OCI-LY1 (cell line): ENCODE data around the gene COL16A1.

Experiments used
- H2AFZ ChIP-seq: fragments of 200-600 bp; sonication (generic), shearing (Covaris generic); 2 replicates; pipeline ENCODE4 v1.6.0; 2014; ENCODE audit warnings: antibody characterized with exemption, mild to moderate bottlenecking, low read length
- H3F3A ChIP-seq: fragments of 200-600 bp; sonication (generic), shearing (Covaris generic); 2 replicates; pipeline ENCODE4 v1.6.0; 2014; ENCODE audit warnings: mild to moderate bottlenecking, antibody characterized with exemption, low read length, moderate library complexity; ENCODE audit not compliant: insufficient read depth
- H3K27ac ChIP-seq: fragments of 200-600 bp; sonication (generic); 2 replicates; pipeline ENCODE4 v1.5.1; 2014; ENCODE audit warnings: low read length, mixed run types, mild to moderate bottlenecking, low read depth; ENCODE audit not compliant: poor library complexity, severe bottlenecking
- H3K27me3 ChIP-seq: fragments of 200-600 bp; sonication (generic); 2 replicates; pipeline ENCODE4 v1.6.0; 2014; ENCODE audit warnings: antibody characterized with exemption, mild to moderate bottlenecking, low read length, moderate library complexity; ENCODE audit not compliant: insufficient read depth
- H3K36me3 ChIP-seq: fragments of 200-600 bp; sonication (generic); 2 replicates; pipeline ENCODE4 v1.6.1; 2014; ENCODE audit warnings: mild to moderate bottlenecking, antibody characterized with exemption, low read length, moderate library complexity, mixed read lengths; ENCODE audit not compliant: insufficient read depth
- H3K4me1 ChIP-seq: fragments of 200-600 bp; sonication (generic); 2 replicates; pipeline ENCODE4 v1.5.1; 2014; ENCODE audit warnings: mild to moderate bottlenecking, low read length, moderate library complexity; ENCODE audit not compliant: insufficient read depth, severe bottlenecking
- H3K4me2 ChIP-seq: fragments of 200-600 bp; sonication (generic), shearing (Covaris generic); 2 replicates; pipeline ENCODE4 v1.6.1; 2014; ENCODE audit warnings: low read length
- H3K4me3 ChIP-seq: fragments of 200-600 bp; sonication (generic); 2 replicates; pipeline ENCODE4 v1.5.1; 2014; ENCODE audit warnings: low read length, low read depth, mild to moderate bottlenecking, mixed read lengths; ENCODE audit not compliant: poor library complexity, severe bottlenecking
- H3K79me2 ChIP-seq: fragments of 200-600 bp; shearing (Covaris generic); 2 replicates; pipeline ENCODE4 v1.6.1; 2016; ENCODE audit warnings: mixed run types, low read length, mixed read lengths; ENCODE audit not compliant: insufficient read depth
- H3K9ac ChIP-seq: fragments of 200-600 bp; sonication (generic), shearing (Covaris generic); 2 replicates; pipeline ENCODE4 v1.6.1; 2014; ENCODE audit warnings: mild to moderate bottlenecking, low read length, mixed read lengths
- H3K9me2 ChIP-seq: fragments of 200-600 bp; sonication (generic), shearing (Covaris generic); 2 replicates; pipeline ENCODE4 v1.6.1; 2014; ENCODE audit warnings: low read depth, mild to moderate bottlenecking, low read length, mixed read lengths
- H3K9me3 ChIP-seq: fragments of 200-600 bp; shearing (Covaris generic); 2 replicates; pipeline ENCODE4 v1.6.1; 2014; ENCODE audit warnings: low read length, mixed read lengths
- H4K20me1 ChIP-seq: fragments of 200-600 bp; sonication (generic), shearing (Covaris generic); 2 replicates; pipeline ENCODE4 v1.6.0; 2016; ENCODE audit warnings: mild to moderate bottlenecking, low read length; ENCODE audit not compliant: insufficient read depth
- CTCF ChIP-seq: fragments of 200-600 bp; sonication (generic), shearing (Covaris generic); IDR thresholded peaks from 2 replicates; pipeline ENCODE4 v1.5.1; 2017; ENCODE audit warnings: mild to moderate bottlenecking, antibody characterized with exemption, low read length, moderate library complexity, mixed read lengths
- EZH2 ChIP-seq: fragments of 200-600 bp; sonication (generic), shearing (Covaris generic); IDR thresholded peaks from 2 replicates; pipeline ENCODE4 v1.8.0; 2017; ENCODE audit warnings: borderline replicate concordance, mixed run types, mild to moderate bottlenecking, antibody characterized with exemption, low read length, moderate library complexity, mixed read lengths

The COL16A1 gene

GRCh38 chr1:31647106-31647505 is 56.7 kb downstream of the COL16A1 start:
- Histone ChIP-seq H3K9ac (no peak overlapping the region), H4K20me1 (no peaks in the 10 kb centered on the region), H3K4me3 (no peak overlapping the region), H3K27me3 (no peaks in the 10 kb centered on the region), H3K27ac (no peak overlapping the region), H3K9me2 (no peaks in the 10 kb centered on the region), H3K4me1 (peaks cover 21% of the 10 kb centered on the region), H3K9me3 (no peaks in the 10 kb centered on the region), H3K4me2 (no peak overlapping the region), H3F3A (no peaks in the 10 kb centered on the region), H3K79me2 (peaks cover 17% of the 10 kb centered on the region), H3K36me3 (no peaks in the 10 kb centered on the region), H2AFZ (no peak overlapping the region)
- TF ChIP-seq CTCF (no peak), EZH2 (no peak)

GRCh38 chr1:31646259-31646960 is 57.4 kb downstream of the COL16A1 start:
- Histone ChIP-seq H3K9me2 (no peaks in the 10 kb centered on the region), H3K4me3 (no peak overlapping the region), H3K9me3 (no peaks in the 10 kb centered on the region), H3K27ac (no peak overlapping the region), H4K20me1 (no peaks in the 10 kb centered on the region), H3K27me3 (no peaks in the 10 kb centered on the region), H2AFZ (no peak overlapping the region), H3K4me1 (peaks cover 21% of the 10 kb centered on the region), H3K79me2 (peaks cover 18% of the 10 kb centered on the region), H3F3A (no peaks in the 10 kb centered on the region), H3K36me3 (peaks cover 2% of the 10 kb centered on the region; the same call in 1 of the 2 replicates), H3K9ac (no peak overlapping the region), H3K4me2 (no peak overlapping the region)
- TF ChIP-seq CTCF: no peak
- TF ChIP-seq EZH2: no peak

- Histone ChIP-seq H3K9ac (peak overlapping the region; percentile 90), H3K9me2 (no peaks in the 10 kb centered on the region), H4K20me1 (no peaks in the 10 kb centered on the region), H3K36me3 (peaks cover 4% of the 10 kb centered on the region; the same call in 1 of the 2 replicates), H3K79me2 (peaks cover 29% of the 10 kb centered on the region), H3K4me1 (peaks cover 23% of the 10 kb centered on the region), H2AFZ (no peak overlapping the region), H3K4me2 (peak overlapping the region; percentile 85), H3K4me3 (peak overlapping the region; percentile 88), H3K27ac (no peak overlapping the region), H3F3A (no peaks in the 10 kb centered on the region), H3K27me3 (no peaks in the 10 kb centered on the region), H3K9me3 (no peaks in the 10 kb centered on the region)
- no peak for TF ChIP-seq EZH2
- TF ChIP-seq CTCF: no peak
These were observed 58.6 kb downstream of the COL16A1 start for GRCh38 chr1:31645274-31645568.
